Keratinocyte (primary cell): Measurements from ENCODE around the gene SFSWAP.
A peak's percentile ranks its signal among the peaks of the same experiment; 100 is the strongest.

ENCODE experiments used
- CTCF ChIP-seq, 3 experiments: IDR thresholded peaks in 1 of 3; conservative IDR thresholded peaks in 1 of 3; optimal IDR thresholded peaks in 1 of 3; 2 replicates in 2 of 3; 3 replicates in 1 of 3; pipeline versions ENCODE3 to v1.5.1; 2011; ENCODE audit warnings: low read length in 3 of 3, mild to moderate bottlenecking in 3 of 3, moderate library complexity in 2 of 3, control low read depth in 1 of 3, inconsistent platforms in 1 of 3; ENCODE audit not compliant: insufficient read depth in 2 of 3; ENCODE audit errors: extremely low read depth in 1 of 3
- EZH2 ChIP-seq: IDR thresholded peaks from one replicate; pipeline ENCODE4 v1.6.1; 2012; ENCODE audit warnings: inconsistent platforms, mild to moderate bottlenecking, low read length, moderate library complexity

DNA sequence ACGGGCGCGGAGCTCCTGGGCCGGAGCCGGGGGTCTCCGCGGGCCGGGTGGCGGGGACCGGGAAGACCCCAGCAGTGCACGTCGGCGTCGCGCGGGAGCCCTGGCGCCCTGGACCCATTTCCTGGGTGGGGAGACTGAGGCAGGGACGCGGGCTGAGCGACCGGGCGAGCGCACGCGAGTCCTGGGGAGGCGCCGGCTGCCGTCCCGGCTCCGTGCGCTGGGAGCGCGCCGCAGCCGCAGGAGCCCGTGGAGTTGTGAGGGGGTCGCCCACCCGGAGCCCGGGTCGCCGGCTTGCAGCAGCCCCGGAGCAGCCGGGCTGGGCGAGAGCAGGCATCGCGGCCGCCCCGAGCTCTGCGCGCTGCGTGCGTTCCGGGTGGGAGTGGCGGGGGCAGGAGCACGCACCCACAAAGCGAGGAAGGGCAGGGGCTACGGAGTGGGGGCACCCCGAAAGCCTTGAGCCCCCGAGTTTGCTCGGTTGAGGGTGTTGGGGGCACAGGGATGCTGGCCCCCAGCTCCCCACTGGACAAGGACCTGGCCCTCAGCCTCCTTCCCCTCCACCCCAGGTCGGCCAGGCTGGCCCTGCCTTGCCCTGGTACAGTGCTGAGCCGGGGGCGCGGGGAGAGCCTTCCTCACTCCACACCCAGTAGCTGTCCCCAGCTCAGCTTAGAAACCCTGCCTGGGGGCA lies 117.9 kb downstream of the SFSWAP start:
- no peak for TF ChIP-seq CTCF (optimal IDR thresholded peaks at IDR 0.05 in 1 of 3, IDR thresholded peaks at IDR 0.05 in 1 of 3, conservative IDR thresholded peaks at IDR 0.05 in 1 of 3; ENCODE audit: extremely low read depth in 1 of 3, insufficient read depth in 2 of 3, low read length in 3 of 3)
- peak; percentile 74 for TF ChIP-seq EZH2
